Subcutaneous abdominal adipose tissue (tissue), 5 donors: ENCODE measurements around the gene TOM1L2.

Experiments
- H3K27ac ChIP-seq: one replicate; pipeline ENCODE4 v1.7.0; 2013; ENCODE audit warnings: low read depth, mild to moderate bottlenecking, inconsistent platforms, low read length, moderate library complexity
- H3K27me3 ChIP-seq, 5 donors: one replicate each; pipeline ENCODE4 v1.7.0; 2013; ENCODE audit warnings: low read length in 5 of 5, inconsistent platforms in 1 of 5; ENCODE audit not compliant: control insufficient read depth in 5 of 5, insufficient read depth in 4 of 5
- H3K36me3 ChIP-seq, 5 donors: one replicate each; pipeline ENCODE4 v1.7.0; 2013; ENCODE audit warnings: low read length in 5 of 5; ENCODE audit not compliant: control insufficient read depth in 5 of 5, insufficient read depth in 5 of 5
- H3K4me1 ChIP-seq, 5 donors: one replicate each; pipeline ENCODE4 v1.7.0; 2013; ENCODE audit warnings: low read length in 5 of 5, mild to moderate bottlenecking in 3 of 5, moderate library complexity in 1 of 5; ENCODE audit not compliant: control insufficient read depth in 5 of 5, insufficient read depth in 5 of 5
- H3K4me3 ChIP-seq, 5 donors: one replicate each; pipeline ENCODE4 v1.7.0; 2013; ENCODE audit warnings: low read length in 5 of 5, low read depth in 1 of 5
- H3K9ac ChIP-seq, 5 donors: one replicate each; pipeline ENCODE4 v1.7.0; 2013; ENCODE audit warnings: low read length in 5 of 5, mild to moderate bottlenecking in 4 of 5, moderate library complexity in 3 of 5
- H3K9me3 ChIP-seq, 5 donors: one replicate each; pipeline ENCODE4 v1.7.0; 2013; ENCODE audit warnings: low read length in 5 of 5; ENCODE audit not compliant: control insufficient read depth in 5 of 5
- donor health status: healthy.
- donor health status: healthy.
- donor health status: healthy.
- donor health status: healthy.
- donor health status: healthy.

Gene TOM1L2

GRCh38 chr17:17972126-17972951, at the start of gene TOM1L2, which contains the start of gene DRC3:
Gene TOM1L2 (minus strand): TSS chr17:17972400. CDS start chr17:17972313, 87 bp downstream.
Gene DRC3 (plus strand): TSS chr17:17972862. CDS start chr17:17977599, 4,737 bp downstream.
- Histone ChIP-seq H3K27ac (peak within 1 kb of the TSS; percentile 93), H3K4me3 (peak within 1 kb of the TSS; percentile 61 to 87 (median 78)), H3K27me3 (no peaks in the 10 kb centered on the region), H3K9me3 (no peaks in the 10 kb centered on the region), H3K9ac (peak within 1 kb of the TSS; percentile 72 to 89 (median 81)), H3K36me3 (no peaks in the 10 kb centered on the region), H3K4me1 (peaks cover 8 to 23% (median 17%) of the 10 kb centered on the region in 5 donors)

GRCh38 chr17:18021372-18021771, 49.2 kb upstream of the TOM1L2 start:
- no peak overlapping the region for H3K27ac ChIP-seq
- H3K4me1 ChIP-seq = peaks cover 0 to 27% (median 18%) of the 10 kb centered on the region in 5 donors
- H3K9ac ChIP-seq = no peak overlapping the region
- H3K27me3 ChIP-seq = no peaks in the 10 kb centered on the region
- no peak overlapping the region for H3K4me3 ChIP-seq
- peaks cover 0 to 37% (median 22%) of the 10 kb centered on the region in 5 donors for H3K36me3 ChIP-seq
- no peaks in the 10 kb centered on the region for H3K9me3 ChIP-seq

GRCh38 chr17:18020971-18021370, 48.8 kb upstream of the TOM1L2 start:
- Histone ChIP-seq H3K36me3 (peaks cover 0 to 36% (median 24%) of the 10 kb centered on the region in 5 donors), H3K27me3 (no peaks in the 10 kb centered on the region), H3K9me3 (no peaks in the 10 kb centered on the region), H3K27ac (no peak overlapping the region), H3K4me1 (peaks cover 0 to 23% (median 14%) of the 10 kb centered on the region in 5 donors), H3K4me3 (no peak overlapping the region), H3K9ac (no peak overlapping the region)

GRCh38 chr17:18019838-18020154, 47.6 kb upstream of the TOM1L2 start:
- peaks cover 0 to 44% (median 27%) of the 10 kb centered on the region in 5 donors for H3K36me3 ChIP-seq

GRCh38 chr17:18018411-18018921, 46.3 kb upstream of the TOM1L2 start:
- Histone ChIP-seq H3K4me3 (no peak overlapping the region), H3K36me3 (peaks cover 0 to 38% (median 22%) of the 10 kb centered on the region in 5 donors), H3K4me1 (peaks cover 0 to 27% (median 12%) of the 10 kb centered on the region in 5 donors), H3K27me3 (no peaks in the 10 kb centered on the region), H3K9me3 (no peaks in the 10 kb centered on the region), H3K9ac (no peak overlapping the region), H3K27ac (no peak overlapping the region)

More at GRCh38 chr17:18019838-18020154, 47.6 kb upstream of the TOM1L2 start:
- H3K27ac ChIP-seq = no peak overlapping the region
- H3K9ac ChIP-seq = no peak overlapping the region
- no peaks in the 10 kb centered on the region for H3K27me3 ChIP-seq
- H3K9me3 ChIP-seq = no peaks in the 10 kb centered on the region
- peaks cover 0 to 21% (median 12%) of the 10 kb centered on the region in 5 donors for H3K4me1 ChIP-seq
- no peak overlapping the region for H3K4me3 ChIP-seq

GRCh38 chr17:18017958-18018357, 45.8 kb upstream of the TOM1L2 start:
- Histone ChIP-seq H3K4me3 (no peak overlapping the region), H3K9me3 (no peaks in the 10 kb centered on the region), H3K36me3 (peaks cover 3 to 38% (median 22%) of the 10 kb centered on the region in 5 donors), H3K27ac (no peak overlapping the region), H3K4me1 (peaks cover 0 to 27% (median 12%) of the 10 kb centered on the region in 5 donors), H3K27me3 (no peaks in the 10 kb centered on the region), H3K9ac (no peak overlapping the region)

- Histone ChIP-seq H3K4me3 (no peak overlapping the region), H3K9ac (no peak overlapping the region), H3K27me3 (no peaks in the 10 kb centered on the region), H3K4me1 (peaks cover 0 to 27% (median 12%) of the 10 kb centered on the region in 5 donors), H3K27ac (no peak overlapping the region), H3K36me3 (peaks cover 3 to 34% (median 20%) of the 10 kb centered on the region in 5 donors), H3K9me3 (no peaks in the 10 kb centered on the region)
These were observed 44.2 kb upstream of the TOM1L2 start for GRCh38 chr17:18016426-18016825.

- H3K27ac ChIP-seq = no peak overlapping the region
- no peaks in the 10 kb centered on the region for H3K27me3 ChIP-seq
- peaks cover 0 to 27% (median 12%) of the 10 kb centered on the region in 5 donors for H3K4me1 ChIP-seq
- no peaks in the 10 kb centered on the region for H3K9me3 ChIP-seq
- H3K4me3 ChIP-seq = no peak overlapping the region
- H3K36me3 ChIP-seq = peaks cover 3 to 31% (median 17%) of the 10 kb centered on the region in 5 donors
- no peak overlapping the region for H3K9ac ChIP-seq
These were observed 43.4 kb upstream of the TOM1L2 start for GRCh38 chr17:18015593-18015992.

GRCh38 chr17:18014006-18014405, 41.8 kb upstream of the TOM1L2 start:
- Histone ChIP-seq H3K36me3 (peaks cover 3 to 39% (median 16%) of the 10 kb centered on the region in 5 donors), H3K9me3 (no peaks in the 10 kb centered on the region), H3K4me1 (peaks cover 0 to 24% (median 12%) of the 10 kb centered on the region in 5 donors), H3K4me3 (no peak overlapping the region), H3K27ac (no peak overlapping the region), H3K9ac (no peak overlapping the region), H3K27me3 (no peaks in the 10 kb centered on the region)

- Histone ChIP-seq H3K27me3 (no peaks in the 10 kb centered on the region), H3K36me3 (peaks cover 3 to 51% (median 25%) of the 10 kb centered on the region in 5 donors), H3K4me3 (no peak overlapping the region), H3K9ac (no peak overlapping the region), H3K9me3 (no peaks in the 10 kb centered on the region), H3K4me1 (peaks cover 0 to 7% (median 0%) of the 10 kb centered on the region in 5 donors), H3K27ac (no peak overlapping the region)
These were observed 39.1 kb upstream of the TOM1L2 start for GRCh38 chr17:18011286-18011685.
